Omental fat pad (tissue), 4 donors: ENCODE results near the gene NTN5. TPM values are rescaled to one million over a fixed set of nuclear protein-coding genes. Genes with fewer than 3 reads are reported as not detected.

Source experiments
- ATAC-seq: fragments of 150-250 bp; one replicate; pipeline ENCODE4 v1.9.1; 2016; ENCODE audit warnings: mild to moderate bottlenecking, moderate library complexity; ENCODE audit not compliant: low FRiP score
- DNase-seq: peaks from one replicate; pipeline ENCODE4 v3.0.0-alpha.2; 2019; ENCODE audit warnings: low spot score
- total RNA-seq, 4 donors: library from RNA; depleted of rRNA; stranded (reverse); fragments of >200 nt; gene quantifications; one replicate each; pipeline ENCODE4 v1.1.0, GENCODE V29; 2016
- TF ChIP-seq, protein P1 (sequence below), 3 donors: fragments of 450-650 bp; IDR thresholded peaks; one replicate each; pipeline ENCODE4 v1.5.1; 2016 to 2017; ENCODE audit warnings: antibody characterized with exemption in 3 of 3, mild to moderate bottlenecking in 3 of 3, moderate library complexity in 2 of 3

The NTN5 gene
- total RNA-seq, 4 donors from 2014 or later: 0.47 TPM; not detected in 3

GRCh38 chr19:48674216-48674809 is 1.5 kb upstream of the NTN5 start:
- ATAC-seq (no peak), DNase-seq (no peak)
- TF ChIP-seq, protein P1, sequence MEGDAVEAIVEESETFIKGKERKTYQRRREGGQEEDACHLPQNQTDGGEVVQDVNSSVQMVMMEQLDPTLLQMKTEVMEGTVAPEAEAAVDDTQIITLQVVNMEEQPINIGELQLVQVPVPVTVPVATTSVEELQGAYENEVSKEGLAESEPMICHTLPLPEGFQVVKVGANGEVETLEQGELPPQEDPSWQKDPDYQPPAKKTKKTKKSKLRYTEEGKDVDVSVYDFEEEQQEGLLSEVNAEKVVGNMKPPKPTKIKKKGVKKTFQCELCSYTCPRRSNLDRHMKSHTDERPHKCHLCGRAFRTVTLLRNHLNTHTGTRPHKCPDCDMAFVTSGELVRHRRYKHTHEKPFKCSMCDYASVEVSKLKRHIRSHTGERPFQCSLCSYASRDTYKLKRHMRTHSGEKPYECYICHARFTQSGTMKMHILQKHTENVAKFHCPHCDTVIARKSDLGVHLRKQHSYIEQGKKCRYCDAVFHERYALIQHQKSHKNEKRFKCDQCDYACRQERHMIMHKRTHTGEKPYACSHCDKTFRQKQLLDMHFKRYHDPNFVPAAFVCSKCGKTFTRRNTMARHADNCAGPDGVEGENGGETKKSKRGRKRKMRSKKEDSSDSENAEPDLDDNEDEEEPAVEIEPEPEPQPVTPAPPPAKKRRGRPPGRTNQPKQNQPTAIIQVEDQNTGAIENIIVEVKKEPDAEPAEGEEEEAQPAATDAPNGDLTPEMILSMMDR (IDR thresholded peaks at IDR 0.05): no peak

GRCh38 chr19:48673436-48674100 is 751 bp upstream of the NTN5 start:
- DNase-seq (no peak), ATAC-seq (no peak)
- TF ChIP-seq, protein P1 (IDR thresholded peaks at IDR 0.05): no peak

GRCh38 chr19:48671446-48671995 is 1.3 kb downstream of the NTN5 start:
- TF ChIP-seq, protein P1 (IDR thresholded peaks at IDR 0.05): no peak
- ATAC-seq (no peak), DNase-seq (no peak)

- TF ChIP-seq, protein P1 (IDR thresholded peaks at IDR 0.05): no peak
- no peak for ATAC-seq
- no peak for DNase-seq
Observed at GRCh38 chr19:48670699-48671445, 1.9 kb downstream of the NTN5 start.

- no peak for ATAC-seq
- DNase-seq: no peak
Observed at GRCh38 chr19:48669903-48670668, 2.7 kb downstream of the NTN5 start.

DNA sequence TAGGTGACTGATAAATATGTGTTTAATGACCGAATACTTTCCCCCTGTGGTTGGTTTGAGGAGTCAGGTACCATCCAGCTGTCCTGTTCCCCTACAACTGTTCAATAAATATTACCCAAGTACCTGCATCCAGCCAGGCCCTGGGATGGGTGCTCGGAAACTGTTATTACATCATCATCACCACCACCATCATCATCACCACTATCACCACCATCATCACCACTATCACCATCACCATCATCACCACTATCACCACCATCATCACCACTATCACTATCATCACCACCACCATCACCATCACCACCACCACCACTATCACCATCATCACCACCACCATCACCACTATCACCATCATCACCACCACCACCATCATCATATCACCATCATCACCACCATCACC is 4.1 kb downstream of the NTN5 start:
- DNase-seq (no peak), ATAC-seq (no peak)
- TF ChIP-seq, protein P1 (IDR thresholded peaks at IDR 0.05): no peak

More at GRCh38 chr19:48669903-48670668, 2.7 kb downstream of the NTN5 start:
- TF ChIP-seq, protein P1 (IDR thresholded peaks at IDR 0.05): no peak
